ENCODE measurements around the gene NUP93. TPM values are rescaled to one million over a fixed set of nuclear protein-coding genes. Genes with fewer than 3 reads are reported as not detected.

NUP93 gene
- total RNA-seq, 3 donors from 2014 or later, result 29.4 to 48.8 (median 32.6) TPM

DNA sequence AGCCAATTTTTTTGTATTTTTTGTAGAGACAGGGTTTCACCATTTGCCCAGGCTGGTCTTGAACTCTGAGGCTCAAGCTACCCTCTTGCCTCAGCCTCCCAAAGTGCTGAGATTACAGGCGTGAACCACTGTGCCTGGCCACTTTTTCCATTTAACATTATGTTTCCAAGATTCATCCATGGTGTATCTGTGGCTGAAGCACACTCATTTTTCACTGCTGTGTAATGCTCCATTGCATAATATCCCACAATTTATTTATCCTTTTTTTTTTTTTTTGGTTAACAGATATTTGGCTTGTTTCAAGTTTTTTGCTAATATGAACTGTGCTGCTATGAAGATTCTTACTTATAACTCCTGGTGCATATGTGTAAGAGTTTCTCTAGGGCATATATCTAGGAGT, 1.9 kb upstream of the NUP93 start:
- Histone ChIP-seq H3K4me3 (no peak overlapping the region), H3K27ac (no peak overlapping the region), H3K36me3 (no peaks in the 10 kb centered on the region), H3K27me3 (no peaks in the 10 kb centered on the region), H3K9me3 (no peaks in the 10 kb centered on the region), H3K4me1 (peaks cover 0 to 14% of the 10 kb centered on the region in 2 donors)
- intact Hi-C loops (cut with DNase I; ENCODE audit: low total_unique reads), result no loop called here
- no peak for DNase-seq (ENCODE audit: low spot score in 2 of 2)
- TF ChIP-seq CTCF (IDR thresholded peaks at IDR 0.05) (no peak), POLR2AphosphoS5 (IDR thresholded peaks at IDR 0.05) (no peak), POLR2A (IDR thresholded peaks at IDR 0.05) (no peak)

- Histone ChIP-seq H3K4me3 (peak overlapping the region; percentile 73 to 94 (median 86)), H3K9me3 (no peaks in the 10 kb centered on the region), H3K27ac (peak overlapping the region; percentile 85), H3K36me3 (no peaks in the 10 kb centered on the region), H3K27me3 (no peaks in the 10 kb centered on the region), H3K4me1 (peaks cover 0 to 14% of the 10 kb centered on the region in 2 donors)
- no peak for DNase-seq (ENCODE audit: low spot score in 2 of 2)
- no peak for TF ChIP-seq POLR2A (IDR thresholded peaks at IDR 0.05)
- no peak for TF ChIP-seq CTCF (IDR thresholded peaks at IDR 0.05)
- no peak for TF ChIP-seq POLR2AphosphoS5 (IDR thresholded peaks at IDR 0.05)
- intact Hi-C loops (cut with DNase I; ENCODE audit: low total_unique reads), result no loop called here
These were observed 772 bp upstream of the NUP93 start for GRCh38 chr16:56728980-56729734.

DNA sequence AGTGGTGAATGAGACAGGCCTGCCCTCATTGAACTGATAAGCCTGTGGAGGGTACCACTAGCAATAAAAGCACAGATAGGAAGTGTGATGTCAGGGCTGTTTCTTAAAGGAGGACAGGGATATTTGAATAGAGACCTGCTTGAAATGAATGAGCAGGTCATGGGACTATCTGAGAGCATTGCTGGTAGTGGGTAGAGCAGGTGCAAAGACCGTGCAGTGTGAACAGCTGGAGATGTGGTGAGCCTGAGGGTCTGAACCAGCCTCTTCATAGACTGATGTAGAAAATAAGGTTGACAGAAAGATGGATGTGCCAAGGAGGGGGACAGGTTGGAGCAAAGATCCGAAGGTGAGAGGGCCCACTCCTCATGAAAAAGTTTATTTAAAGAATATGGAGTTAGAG, 2.4 kb downstream of the NUP93 start:
- no peak for DNase-seq (ENCODE audit: low spot score in 2 of 2)
- intact Hi-C loops (cut with DNase I; ENCODE audit: low total_unique reads), result no loop called here

DNA sequence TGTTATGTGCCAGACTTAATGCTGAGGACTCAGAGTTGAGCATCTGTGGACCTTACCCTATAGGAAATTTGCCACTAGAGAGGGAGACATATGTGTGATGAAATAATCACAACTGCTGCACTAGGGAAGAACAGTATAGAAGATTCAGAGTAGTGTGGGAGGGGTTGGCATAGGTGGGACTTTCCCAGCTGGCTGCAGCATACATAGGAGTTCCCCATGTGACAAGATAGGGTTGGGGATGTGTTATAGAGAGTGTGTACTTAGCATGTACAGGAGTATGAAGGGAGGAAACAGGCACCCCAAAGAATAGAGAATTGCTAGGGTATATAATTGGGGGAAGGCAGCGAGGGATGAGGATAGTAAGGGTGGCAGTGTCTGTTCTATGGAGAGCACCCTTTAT, 2.9 kb downstream of the NUP93 start:
- TF ChIP-seq POLR2A (IDR thresholded peaks at IDR 0.05) (no peak), POLR2AphosphoS5 (IDR thresholded peaks at IDR 0.05) (no peak), CTCF (IDR thresholded peaks at IDR 0.05) (no peak)
- intact Hi-C loops (cut with DNase I; ENCODE audit: low total_unique reads), result no loop called here
- no peak overlapping the region for H3K4me3 ChIP-seq
- peaks cover 0 to 14% of the 10 kb centered on the region in 2 donors for H3K4me1 ChIP-seq
- no peaks in the 10 kb centered on the region for H3K9me3 ChIP-seq
- no peak for DNase-seq (ENCODE audit: low spot score in 2 of 2)
- H3K27me3 ChIP-seq, result no peaks in the 10 kb centered on the region
- H3K27ac ChIP-seq, result no peak overlapping the region
- H3K36me3 ChIP-seq, result no peaks in the 10 kb centered on the region

More for the DNA sequence above, 2.4 kb downstream of the NUP93 start:
- Histone ChIP-seq H3K27me3 (no peaks in the 10 kb centered on the region), H3K4me3 (no peak overlapping the region), H3K4me1 (peaks cover 0 to 14% of the 10 kb centered on the region in 2 donors), H3K9me3 (no peaks in the 10 kb centered on the region), H3K36me3 (no peaks in the 10 kb centered on the region), H3K27ac (no peak overlapping the region)
- TF ChIP-seq POLR2A (IDR thresholded peaks at IDR 0.05), result no peak

- intact Hi-C loops (cut with DNase I; ENCODE audit: low total_unique reads), result no loop called here
- Histone ChIP-seq H3K4me1 (peaks cover 0 to 5% of the 10 kb centered on the region in 2 donors), H3K4me3 (no peak overlapping the region), H3K27me3 (no peaks in the 10 kb centered on the region), H3K27ac (no peak overlapping the region), H3K9me3 (no peaks in the 10 kb centered on the region), H3K36me3 (no peaks in the 10 kb centered on the region)
- TF ChIP-seq CTCF (IDR thresholded peaks at IDR 0.05) (no peak), POLR2A (IDR thresholded peaks at IDR 0.05) (no peak), POLR2AphosphoS5 (IDR thresholded peaks at IDR 0.05) (no peak)
- DNase-seq (ENCODE audit: low spot score in 2 of 2), result no peak
These were observed 4.5 kb downstream of the NUP93 start for GRCh38 chr16:56734429-56734828.
